IPS-NIHi11 (cell line): ENCODE measurements around the gene RIMS4.

ENCODE experiments used
- DNase-seq: peaks from one replicate; pipeline ENCODE4 v3.0.0; 2012; ENCODE audit warnings: mixed read lengths, low spot score

Gene RIMS4

GRCh38 chr20:44762466-44763140 lies 47.7 kb downstream of the RIMS4 start:
- no peak for DNase-seq

DNA sequence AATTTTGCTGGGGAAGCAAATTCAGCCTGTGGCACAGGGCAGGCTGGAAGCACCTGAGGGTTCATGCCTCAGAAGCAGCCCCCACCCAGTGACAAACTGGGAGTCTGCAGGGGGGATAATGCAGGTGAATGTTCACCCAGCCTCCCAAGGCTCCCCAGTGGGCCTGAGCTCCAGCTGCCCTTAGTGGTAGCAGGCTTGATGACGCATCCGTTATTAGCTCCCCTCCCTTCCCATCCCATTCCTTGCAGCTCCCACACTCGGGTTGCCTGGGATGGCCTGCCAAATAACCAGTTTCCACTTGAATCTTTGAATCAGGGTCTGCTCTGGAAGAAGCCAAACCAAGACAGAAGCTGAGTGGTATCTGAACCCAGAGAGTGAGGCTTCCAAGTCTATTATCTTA lies 48.9 kb downstream of the RIMS4 start:
- DNase-seq, result no peak

DNA sequence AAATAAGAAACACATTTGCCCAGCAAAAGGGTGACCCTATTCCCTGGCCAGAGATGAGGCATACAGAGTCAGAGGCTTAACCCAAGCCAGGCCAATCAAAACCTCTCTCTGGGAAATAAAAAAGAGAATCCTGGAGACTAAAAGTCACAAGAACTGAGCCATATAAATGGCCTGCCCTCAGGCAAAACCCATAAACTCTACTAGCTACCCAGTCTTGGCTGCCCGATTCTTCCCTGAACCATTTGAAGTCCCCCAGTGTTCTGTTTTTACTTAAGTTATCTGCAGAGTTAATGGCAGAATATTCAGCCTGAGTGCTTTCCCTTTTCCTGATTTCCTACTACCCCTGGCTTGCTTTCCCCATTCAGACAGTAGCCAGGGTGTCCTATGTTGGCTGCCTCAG lies 50.8 kb downstream of the RIMS4 start:
- DNase-seq, result no peak

GRCh38 chr20:44758247-44759101 lies 51.9 kb downstream of the RIMS4 start:
- DNase-seq, result no peak

GRCh38 chr20:44756956-44757355 lies 53.4 kb downstream of the RIMS4 start:
- DNase-seq, result no peak

DNA sequence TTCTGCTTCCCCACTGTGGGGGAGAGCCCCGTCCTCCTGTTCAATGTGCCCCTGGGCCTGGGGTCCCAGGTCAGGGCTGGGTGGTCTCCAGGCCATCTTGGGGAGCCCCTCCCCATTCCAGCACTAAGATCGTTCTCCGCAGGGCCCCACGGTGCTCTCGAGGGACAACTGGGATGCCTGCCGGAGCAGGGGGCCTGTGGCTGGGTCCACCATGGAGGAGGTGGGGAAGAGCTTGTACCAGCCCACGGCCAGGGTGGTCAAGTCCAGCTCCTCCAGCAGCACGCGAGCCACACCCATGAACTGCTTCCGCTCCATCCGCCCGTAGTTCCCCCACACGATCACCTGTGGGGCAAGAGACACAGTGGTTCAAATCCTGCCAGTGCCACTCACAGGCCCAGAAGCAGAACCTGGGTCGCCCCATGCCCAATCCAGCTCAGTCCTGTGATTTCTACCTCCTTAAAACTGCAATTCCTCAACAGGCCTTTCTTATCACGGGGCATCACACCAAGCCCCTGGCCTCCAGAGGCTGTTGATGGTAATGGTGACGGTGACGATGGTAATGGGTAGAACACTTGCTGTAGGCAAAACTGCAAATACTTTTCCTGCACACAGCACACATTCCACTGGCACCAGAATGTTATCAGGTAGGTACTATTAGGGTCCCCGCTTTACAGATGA lies 54.2 kb downstream of the RIMS4 start:
- DNase-seq, result no peak

DNA sequence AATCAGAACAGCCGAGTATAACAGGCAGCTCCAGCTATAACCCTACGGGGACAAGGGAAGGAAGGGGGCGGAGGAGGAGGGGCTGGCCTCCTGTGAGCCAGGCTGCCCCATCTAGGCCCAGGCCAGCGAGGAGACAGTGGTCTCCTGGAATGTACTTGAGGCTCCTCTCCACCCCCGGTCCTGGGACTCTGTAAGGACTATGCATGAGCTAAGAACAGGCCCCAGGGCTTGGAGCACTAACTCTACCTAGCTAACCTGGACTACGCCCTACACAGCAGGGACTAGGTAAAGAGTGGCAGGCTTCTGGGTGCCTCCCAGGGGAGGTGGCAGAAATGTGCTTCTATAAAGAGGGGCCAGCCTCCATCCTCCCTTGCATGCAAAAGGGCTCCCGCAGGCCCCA lies 55.8 kb downstream of the RIMS4 start:
- DNase-seq, result no peak

- no peak for DNase-seq
These were observed 58.0 kb downstream of the RIMS4 start for GRCh38 chr20:44752099-44752931.

GRCh38 chr20:44750081-44750805 lies 60.1 kb downstream of the RIMS4 start:
- DNase-seq, result peak; percentile 83

DNA sequence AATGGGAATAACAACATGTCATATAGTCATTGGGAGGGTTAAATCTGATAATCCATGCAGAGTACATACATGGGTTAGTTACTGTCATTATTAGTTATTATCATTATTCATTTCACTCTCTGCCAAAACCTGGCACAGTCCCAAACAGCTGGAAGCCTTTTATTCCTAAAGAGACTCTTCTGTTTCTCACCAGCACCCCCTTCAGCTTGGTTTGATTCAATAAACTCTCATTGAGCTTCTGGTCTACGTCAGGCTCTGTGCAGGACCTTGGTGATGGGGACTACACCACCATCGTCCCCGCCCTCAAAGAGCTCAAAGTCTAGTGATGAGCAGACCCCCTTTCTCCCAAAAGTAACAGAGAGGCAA lies 62.4 kb downstream of the RIMS4 start:
- no peak for DNase-seq

- peak; percentile 84 for DNase-seq
These were observed 63.0 kb downstream of the RIMS4 start for GRCh38 chr20:44747166-44748004.

GRCh38 chr20:44746367-44747165 lies 63.8 kb downstream of the RIMS4 start:
- peak; percentile 53 for DNase-seq

GRCh38 chr20:44745598-44746366 lies 64.6 kb downstream of the RIMS4 start, which contains the start of gene KCNK15:
Gene KCNK15, plus strand, starts transcription at chr20:44745865. Its CDS starts 46 bp downstream, at chr20:44745911.
- DNase-seq, result peak; percentile 56

GRCh38 chr20:44745122-44745597 lies 65.2 kb downstream of the RIMS4 start:
- DNase-seq, result no peak

- DNase-seq, result no peak
These were observed 66.3 kb downstream of the RIMS4 start for GRCh38 chr20:44743916-44744655.

GRCh38 chr20:44743080-44743701 lies 67.2 kb downstream of the RIMS4 start:
- DNase-seq, result no peak
